SW480 (cell line): ENCODE measurements around the gene CRAMP1.
"Not testable (repeated sequence)": the region's sequence is repeated elsewhere in the genome, so short reads cannot be mapped to it uniquely, and the experiment has no call there.

Source experiments
- DNase-seq: peaks from one replicate; pipeline ENCODE4 v3.0.0-alpha.2; 2016; ENCODE audit warnings: low spot score

The CRAMP1 gene, protein sequence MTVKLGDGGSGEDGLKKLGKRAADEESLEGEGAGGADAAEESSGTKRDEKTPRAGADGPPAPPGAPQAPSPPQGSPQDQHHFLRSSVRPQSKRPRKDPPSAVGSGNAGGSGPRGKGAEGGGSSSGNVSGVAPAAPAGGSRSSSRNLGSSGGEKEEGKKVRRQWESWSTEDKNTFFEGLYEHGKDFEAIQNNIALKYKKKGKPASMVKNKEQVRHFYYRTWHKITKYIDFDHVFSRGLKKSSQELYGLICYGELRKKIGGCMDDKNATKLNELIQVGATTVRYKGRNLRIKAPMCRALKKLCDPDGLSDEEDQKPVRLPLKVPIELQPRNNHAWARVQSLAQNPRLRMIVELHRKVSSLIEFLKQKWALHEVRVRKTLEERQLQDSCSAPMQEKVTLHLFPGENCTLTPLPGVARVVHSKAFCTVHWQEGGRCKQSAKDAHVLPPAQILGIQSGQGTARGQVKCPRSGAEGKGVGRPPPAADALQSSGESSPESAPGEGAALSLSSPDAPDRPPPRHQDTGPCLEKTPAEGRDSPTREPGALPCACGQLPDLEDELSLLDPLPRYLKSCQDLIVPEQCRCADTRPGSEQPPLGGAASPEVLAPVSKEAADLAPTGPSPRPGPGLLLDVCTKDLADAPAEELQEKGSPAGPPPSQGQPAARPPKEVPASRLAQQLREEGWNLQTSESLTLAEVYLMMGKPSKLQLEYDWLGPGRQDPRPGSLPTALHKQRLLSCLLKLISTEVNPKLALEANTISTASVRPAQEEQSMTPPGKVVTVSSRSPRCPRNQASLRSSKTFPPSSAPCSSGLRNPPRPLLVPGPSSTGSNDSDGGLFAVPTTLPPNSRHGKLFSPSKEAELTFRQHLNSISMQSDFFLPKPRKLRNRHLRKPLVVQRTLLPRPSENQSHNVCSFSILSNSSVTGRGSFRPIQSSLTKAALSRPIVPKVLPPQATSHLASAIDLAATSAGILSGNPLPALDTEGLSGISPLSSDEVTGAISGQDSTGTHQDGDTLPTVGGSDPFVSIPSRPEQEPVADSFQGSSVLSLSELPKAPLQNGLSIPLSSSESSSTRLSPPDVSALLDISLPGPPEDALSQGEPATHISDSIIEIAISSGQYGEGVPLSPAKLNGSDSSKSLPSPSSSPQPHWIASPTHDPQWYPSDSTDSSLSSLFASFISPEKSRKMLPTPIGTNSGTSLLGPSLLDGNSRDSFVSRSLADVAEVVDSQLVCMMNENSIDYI (N-terminal part only)

DNA sequence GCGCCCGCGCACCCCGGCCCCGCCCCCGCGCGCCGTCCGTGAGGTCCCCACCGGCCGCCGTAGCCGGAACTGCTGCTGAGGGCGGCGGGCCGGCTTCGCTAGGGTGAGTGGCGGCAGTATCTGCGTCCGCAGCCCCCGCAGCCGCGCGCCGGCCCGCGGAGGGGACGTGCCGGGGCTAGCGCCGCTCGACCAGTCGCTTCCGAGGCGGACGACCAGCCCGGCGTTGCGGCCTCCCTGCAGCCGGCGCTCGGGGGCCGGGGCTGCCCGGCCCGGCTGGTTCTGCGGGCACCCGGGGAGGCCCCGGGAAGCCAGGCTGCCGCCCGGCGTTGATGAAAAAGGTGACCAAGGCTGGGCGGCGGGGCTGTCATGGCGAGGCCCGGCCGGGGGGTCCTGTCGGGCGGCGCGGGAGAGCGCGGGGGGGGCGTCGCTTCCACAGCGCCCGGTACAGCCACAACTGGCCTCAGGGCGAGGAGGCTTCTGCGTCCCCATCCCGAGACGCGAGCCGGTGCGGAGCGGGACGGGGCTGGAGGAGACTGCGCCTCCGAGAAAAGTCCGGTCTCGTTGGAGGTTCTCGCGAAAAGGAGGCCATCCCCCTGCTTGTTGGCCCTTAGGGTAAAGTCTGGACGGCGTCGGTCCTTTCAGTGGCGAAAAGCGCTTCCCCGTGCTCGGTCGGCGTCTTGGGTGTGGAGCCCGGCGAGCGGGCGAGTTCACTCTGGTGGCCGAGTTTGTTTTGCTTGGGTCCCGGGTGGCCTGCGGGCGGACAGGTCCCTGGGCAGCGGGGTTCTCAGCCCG lies at the start of gene CRAMP1:
CRAMP1 (plus strand) TSS at position 41 of the 792 bp plus-strand sequence. CDS start 2,280 bp downstream, outside the sequence.
- peak; percentile 19 for DNase-seq

DNA sequence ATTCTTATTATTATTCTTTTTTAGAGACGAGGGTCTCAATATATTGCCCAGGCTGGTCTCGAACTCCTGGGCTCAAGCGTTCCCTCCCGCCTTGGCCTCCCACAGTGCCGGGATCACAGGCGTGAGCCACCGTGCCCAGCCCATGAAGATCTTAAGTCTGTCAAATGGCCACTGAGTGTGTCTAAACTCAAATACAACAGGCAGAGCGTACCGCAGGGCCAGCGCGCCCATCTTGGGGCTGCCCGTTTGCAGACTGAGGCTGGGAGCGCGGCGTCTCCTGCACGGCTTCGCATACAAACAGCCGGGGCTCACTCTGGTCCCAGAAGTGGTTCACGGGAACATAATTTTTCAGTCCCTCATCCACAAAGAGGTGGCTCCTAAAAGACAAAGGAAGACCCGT lies 48.4 kb upstream of the CRAMP1 start:
- no peak for DNase-seq

DNA sequence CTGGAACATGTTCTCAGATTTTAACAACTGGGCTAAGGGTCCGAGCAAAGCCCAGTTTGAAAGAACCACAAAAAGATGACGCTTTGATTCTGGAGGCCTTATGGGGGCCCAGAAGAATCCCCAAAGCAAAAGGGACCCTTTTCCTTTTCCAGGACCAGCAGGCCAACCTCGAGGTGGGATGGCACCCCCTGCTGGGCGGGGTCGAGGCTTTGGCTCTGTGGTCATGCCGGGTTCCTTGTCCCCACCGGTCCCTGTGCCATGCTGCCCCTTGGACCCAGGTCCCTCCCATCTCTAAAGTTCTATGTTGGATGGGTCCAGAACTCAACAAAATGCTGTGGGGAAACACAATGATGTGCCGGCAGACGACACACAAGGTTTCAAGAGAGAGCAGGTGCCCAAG lies 47.8 kb upstream of the CRAMP1 start:
- no peak for DNase-seq

DNA sequence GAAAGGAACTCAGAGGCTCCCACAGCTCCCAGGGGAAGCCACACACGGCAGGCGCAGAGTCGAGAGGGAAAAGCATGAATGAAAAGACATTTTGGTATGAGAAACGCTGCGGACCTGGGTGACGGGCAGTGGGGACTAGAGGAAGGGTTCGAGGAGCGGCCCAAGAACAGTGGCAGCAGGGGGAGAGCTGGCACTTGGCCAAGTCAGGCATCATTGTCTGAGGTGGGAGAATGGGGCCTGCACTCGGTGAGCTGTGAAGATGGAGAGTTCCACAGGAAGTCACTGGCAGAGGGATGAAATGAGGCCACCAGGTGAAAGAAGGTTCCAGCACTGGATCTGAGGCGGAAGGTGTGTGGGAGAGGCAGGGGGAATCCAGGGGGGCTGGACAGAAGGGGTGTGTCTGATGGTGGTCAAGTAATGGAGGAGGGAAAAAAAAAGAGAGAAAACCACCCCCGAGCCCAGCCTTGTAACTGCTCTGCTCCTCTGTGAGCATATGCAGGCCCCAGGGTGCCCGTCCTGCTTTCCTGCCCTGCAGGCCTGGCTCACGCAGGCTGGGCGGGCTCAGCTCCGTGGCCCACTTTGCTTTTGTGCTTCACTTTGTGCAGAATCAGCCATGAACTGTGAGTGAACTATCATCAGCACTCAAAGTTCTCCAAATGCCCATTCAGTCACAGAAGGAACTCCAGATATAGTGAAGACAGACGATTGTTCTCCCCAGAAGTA lies 46.9 kb upstream of the CRAMP1 start:
- DNase-seq, result no peak

DNA sequence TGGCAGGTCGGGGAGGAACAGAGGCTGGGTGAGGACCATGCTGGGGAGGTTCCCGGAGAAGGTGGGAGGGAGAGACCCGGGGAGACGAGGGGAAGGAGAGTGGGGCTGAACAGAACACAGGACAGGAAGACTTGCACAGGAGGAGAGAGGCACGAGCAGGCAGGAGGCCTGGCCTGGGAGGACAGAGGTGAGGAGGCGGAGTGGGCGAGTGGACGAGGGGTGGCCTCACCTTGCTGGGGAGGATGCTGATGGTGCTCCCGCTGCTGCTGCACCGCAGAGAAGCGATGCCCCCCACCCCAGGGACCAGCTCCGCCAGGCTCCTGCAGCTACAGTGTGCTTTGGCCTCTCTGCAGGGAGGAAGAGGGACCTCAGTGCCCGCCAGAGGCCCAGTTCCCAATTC lies 44.2 kb upstream of the CRAMP1 start:
- no peak for DNase-seq

DNA sequence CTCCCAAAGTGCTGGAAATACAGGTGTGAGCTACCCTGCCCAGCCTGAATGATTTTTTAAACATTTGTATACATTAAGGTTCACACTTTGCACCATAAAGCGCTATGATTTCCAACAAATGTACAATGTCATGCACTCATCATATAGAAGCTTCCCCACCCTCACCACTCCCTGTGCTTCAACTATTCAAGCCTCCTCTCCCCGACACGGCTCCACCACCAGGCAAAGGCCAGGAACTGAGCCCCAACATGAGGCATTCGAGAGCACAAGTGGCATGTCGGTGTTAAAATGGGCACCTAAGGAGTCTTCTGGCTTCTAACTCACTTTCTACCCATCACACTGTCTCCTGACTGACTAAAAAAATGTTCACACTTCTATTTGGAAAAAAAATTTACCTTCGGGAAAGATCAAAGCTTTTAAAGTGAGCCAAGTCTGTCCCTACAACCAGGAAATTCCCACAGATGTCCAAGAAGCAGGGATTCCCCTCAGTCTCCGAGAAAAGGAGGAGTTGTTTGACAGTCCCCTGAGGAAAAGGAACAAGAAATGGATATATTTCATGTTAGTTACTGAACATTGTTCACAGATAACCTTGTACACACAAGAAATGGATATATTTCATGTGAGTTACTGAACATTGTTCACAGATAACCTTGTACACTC lies 41.0 kb upstream of the CRAMP1 start:
- DNase-seq, result no peak

DNA sequence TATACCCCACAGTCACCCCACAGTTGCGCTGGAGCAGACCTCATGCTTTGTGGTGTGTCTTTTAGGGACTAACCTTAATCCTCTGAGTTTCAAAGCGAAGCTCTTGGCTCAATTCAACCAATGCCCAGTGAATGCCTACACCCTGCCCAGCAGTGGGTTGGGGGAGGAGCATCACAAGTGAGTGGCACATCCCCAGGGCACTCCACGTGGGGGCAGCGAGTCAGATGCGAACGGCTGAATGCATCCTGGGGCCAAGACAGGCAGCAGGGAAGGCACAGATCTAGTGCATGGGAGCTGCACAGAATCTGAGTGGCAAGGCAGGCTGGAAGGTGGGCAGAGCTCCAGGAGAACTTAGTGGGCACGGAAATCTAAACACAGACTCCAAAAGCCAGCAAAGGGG lies 39.5 kb upstream of the CRAMP1 start:
- DNase-seq, result no peak

DNA sequence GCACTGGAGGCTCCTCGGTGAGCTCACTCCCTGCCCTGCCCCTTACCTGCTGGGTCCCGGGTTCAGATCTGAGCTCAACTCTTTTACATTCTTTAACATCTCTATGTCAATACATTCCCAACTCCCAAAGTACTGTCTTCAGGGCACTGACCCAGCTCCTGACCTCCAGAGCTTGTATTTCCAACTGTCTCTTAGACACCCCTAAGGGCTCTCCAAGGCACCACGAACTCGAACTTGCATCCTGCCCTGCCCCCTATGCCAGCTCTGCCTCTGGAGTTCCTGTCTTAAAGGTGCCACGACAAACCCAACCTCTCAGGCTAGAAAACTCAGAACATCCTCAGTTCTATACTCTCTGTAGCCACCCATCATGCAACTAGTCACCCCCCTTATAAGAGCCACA lies 38.9 kb upstream of the CRAMP1 start:
- no peak for DNase-seq

DNA sequence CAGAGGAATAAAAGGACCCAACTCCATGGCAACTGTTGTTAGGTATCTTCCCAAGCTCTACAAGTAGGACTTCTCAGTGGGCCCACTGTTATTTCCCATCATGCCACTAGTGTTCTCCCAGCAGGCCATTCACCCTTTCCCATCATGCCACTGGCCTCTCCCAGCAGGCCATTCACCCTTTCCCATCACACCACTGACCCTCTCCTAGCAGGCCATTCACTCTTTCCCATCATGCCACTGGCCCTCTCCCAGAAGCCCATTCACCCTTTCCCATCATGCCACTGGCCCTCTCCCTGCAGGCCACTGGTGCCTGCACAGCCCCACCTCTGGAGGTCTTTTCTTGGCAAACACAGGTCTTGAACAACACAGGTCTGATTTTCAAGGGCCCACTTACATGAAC lies 36.6 kb upstream of the CRAMP1 start:
- peak; percentile 7 for DNase-seq

DNA sequence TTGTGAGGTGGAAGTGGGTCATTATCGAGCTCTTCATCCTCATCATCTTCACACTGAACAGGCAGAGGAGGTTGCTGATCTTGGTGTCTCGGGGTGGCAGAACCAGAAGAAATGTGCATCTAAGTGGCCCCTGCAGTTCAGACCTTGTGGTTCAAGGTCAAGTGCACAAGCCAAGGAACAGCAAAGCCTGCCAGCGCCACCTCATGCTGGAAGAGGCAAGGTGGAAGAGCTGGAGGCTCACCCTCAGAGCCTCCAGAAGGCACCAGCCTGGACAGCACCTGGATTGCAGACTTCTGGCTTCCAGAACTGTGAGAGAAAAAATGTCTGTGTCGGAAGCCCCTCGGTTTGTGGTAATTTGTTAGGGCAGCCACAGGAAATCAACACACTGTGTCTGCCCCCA lies 32.9 kb upstream of the CRAMP1 start:
- DNase-seq, result no peak

DNA sequence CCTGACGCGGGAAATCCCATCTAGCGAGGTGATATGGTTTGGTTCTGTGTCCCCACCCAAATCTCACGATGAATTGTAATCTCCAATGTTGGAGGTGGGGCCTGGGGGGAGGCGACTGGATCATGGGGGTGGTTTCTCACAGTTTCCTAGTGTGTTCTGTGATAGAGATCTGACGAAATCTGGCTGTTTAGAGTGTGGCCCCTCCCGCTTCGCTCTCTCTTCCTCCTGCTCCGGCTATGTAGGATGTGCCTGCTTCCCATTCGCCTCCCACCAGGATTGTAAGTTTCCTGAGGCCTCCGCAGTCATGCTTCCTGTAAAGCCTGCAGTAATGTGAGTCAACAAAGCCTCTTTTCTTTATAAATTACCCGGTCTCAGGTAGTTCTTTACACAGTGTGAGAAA lies 31.9 kb upstream of the CRAMP1 start:
- DNase-seq, result no peak

DNA sequence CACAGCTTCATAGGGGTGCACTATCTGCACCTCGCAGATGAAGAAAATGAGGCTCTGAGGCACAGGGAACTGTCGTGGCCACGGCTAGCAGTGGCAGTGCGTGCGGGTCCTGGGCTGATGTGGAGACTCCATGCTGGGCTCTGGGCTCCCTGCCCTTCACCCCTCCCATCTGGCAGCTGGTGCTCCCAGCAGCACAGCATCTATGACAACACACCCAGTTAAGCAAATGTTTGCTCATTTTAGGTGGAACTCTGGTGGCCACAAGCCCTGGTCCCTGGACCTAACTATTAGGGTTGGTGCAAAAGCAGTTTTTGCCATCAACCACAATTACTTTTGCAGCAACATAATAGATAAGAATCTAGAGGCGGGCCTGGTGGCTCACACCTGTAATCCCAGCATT lies 31.2 kb upstream of the CRAMP1 start:
- no peak for DNase-seq

DNA sequence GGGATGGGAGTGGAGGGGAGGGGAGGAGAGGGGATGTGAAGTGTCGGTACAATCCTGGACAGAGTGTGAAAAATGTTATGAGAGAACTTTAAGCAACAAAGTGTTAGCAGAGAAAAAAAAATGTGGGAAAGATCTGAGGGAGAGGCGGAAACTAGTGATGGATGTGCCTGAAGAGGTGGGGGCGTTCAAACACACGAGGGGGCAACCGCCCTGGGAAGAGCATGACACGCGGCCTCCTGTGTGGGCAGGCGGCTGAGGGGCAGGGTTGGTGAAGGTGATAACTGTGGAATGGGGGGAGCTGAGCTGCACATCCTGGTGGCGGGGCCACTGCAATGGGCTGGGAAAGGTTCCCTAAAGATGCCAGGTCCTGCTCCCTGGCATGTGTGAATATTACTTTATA lies 30.4 kb upstream of the CRAMP1 start:
- DNase-seq, result no peak

DNA sequence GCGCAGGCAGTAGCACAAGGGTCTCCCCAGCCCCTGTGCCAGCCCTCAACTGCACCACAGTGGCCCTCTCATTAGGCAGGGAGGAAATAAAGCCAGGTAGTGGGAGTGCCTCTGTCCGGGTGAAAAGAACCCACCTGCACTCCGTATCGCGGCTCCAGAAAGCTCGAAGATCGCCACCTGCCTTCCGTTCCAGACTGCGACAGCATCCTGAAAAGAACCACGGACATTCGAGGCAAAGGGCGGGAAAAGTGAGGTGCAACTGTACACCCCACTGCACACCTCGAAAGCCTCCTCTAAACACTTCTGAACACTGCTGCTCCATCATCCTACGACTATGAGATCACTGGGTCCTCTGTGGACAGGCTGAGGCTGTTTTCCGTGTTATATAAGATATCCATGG lies 29.0 kb upstream of the CRAMP1 start:
- no peak for DNase-seq

DNA sequence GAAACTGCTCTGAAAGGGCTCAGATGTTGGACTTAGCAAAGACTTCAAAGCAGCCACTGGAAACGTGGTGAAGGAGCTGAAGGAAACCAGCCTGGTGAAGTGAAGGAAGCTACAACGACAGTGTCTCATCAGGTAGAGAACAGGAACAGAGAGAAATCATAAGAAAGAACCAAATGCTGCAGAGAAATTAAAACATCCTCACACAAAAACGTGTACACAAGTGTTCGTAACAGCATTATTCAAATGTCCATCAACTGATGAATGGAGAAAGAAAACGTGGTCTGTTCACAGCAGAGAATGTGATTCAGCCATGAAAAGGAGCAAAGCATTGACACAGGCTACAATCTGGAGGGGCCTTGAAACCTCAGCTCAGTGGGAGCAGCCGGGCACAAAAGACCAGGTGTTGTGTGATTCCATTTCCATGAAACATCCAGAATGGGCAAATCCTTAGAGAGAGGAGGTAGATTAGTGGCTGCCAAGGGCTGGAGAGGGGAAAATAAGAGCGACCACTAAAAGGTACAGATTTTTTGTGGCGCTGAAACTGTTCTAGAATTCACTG lies 27.2 kb upstream of the CRAMP1 start:
- no peak for DNase-seq

DNA sequence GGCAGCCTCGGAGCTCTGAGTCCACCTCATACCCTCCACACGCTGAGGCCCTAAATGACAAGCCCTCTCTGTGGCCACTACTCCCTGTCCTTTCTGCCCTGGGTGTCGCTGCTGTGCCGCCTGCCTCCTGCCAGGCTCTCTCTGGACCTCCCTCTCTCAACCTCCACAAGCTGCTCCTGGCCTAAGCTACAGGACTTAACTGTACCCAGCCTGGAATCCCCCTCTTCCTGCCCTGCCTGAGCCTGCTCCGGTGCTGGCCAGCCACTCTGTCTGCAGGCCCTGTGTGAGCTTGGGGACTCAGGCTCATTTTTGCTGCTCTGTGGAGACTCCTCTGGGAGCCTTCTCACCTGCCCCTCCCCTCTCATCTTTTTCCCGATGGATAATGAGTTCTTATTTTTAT lies 21.8 kb upstream of the CRAMP1 start:
- DNase-seq, result no peak

DNA sequence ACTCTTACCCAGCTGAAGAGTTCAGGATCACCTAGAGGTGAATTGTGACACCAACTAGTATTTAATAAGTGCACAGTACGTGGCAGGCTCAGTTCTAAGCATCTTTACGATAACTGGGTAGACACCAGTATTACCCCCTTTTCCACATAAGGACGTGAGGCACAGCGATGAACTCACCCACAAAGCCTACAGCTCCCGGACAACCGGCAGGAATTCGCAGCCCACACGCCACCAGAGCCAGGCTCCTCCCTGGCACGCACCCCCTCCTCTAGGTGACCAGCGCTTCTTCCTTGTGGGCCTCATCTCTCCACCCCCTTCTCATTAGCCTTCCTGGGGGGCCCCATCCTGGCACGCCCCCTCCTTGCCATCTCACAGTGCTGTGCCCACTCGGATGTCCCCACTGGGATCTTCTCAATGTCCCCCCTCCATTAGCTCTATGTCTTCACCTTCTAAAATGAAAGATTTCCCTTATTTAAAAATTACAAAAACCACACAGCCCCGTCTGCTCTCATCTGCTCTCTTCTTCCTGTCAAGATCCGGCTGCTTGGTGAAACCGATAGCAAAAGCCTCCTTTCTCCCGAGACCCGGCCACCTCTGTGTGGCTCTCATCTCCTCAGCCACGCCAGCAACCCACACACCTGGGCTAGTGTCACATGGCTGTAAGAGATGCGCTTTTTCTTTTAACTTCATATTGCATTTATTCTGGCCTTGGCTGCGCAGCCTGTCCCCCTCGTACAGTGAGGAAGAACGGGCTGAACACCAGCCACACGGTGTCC lies 21.0 kb upstream of the CRAMP1 start:
- no peak for DNase-seq

DNA sequence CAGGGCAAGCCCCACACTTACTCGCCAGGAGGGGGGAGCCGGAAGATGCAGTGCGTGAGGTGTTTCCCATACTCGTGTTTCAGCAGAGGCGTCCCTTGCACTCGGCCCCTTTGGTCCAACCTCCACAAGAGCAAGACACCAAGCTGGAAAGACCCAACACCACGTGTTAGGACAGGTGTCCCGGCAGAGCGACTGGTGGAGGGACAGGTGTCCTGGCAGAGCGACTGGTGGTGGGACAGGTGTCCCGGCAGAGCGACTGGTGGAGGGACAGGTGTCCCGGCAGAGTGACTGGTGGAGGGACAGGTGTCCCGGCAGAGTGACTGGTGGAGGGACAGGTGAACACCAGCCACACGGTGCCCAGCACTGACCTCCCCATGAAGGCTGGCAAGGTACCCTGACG lies 19.7 kb upstream of the CRAMP1 start:
- no peak for DNase-seq

DNA sequence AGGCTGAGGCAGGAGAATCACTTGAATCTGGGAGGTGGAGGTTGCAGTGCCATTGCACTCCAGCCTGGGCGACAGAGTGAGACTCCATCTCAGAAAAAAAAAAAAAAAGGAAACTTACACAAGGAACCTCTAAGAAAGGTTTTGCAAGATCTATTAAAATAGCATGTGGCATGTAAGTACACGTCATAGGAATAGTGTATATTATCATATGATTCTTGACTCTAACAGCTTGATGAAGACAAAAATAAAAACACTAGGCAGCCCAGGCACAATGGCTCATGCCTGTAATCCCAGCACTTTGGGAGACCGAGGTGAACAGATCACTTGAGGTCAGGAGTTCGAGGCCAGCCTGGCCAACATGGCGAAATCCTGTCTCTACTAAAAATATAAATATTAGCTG lies 16.6 kb upstream of the CRAMP1 start:
- not testable (repeated sequence) for DNase-seq
